Liver (tissue), 9 donors: ENCODE results near the gene RRP8. TPM values are rescaled to one million over a fixed set of nuclear protein-coding genes. Genes with fewer than 3 reads are reported as not detected.

Source experiments
- DNase-seq: peaks from one replicate; pipeline ENCODE4 v3.0.0-alpha.2; 2017; ENCODE audit warnings: low spot score
- H3K27ac ChIP-seq, 2 donors: one replicate each; pipeline ENCODE4 v1.7.0; 2013; ENCODE audit warnings: inconsistent platforms in 2 of 2, low read length in 2 of 2, control low read depth in 1 of 2, low read depth in 1 of 2, mild to moderate bottlenecking in 1 of 2
- H3K27me3 ChIP-seq, 4 donors: one replicate each; pipeline versions ENCODE4 v1.6.1 to v1.7.0; 2013; ENCODE audit warnings: low read length in 3 of 4, inconsistent platforms in 1 of 4, mild to moderate bottlenecking in 1 of 4, moderate library complexity in 1 of 4; ENCODE audit not compliant: control insufficient read depth in 4 of 4, insufficient read depth in 4 of 4
- H3K36me3 ChIP-seq, 4 donors: one replicate each; pipeline versions ENCODE4 v1.6.1 to v1.7.0; 2013; ENCODE audit warnings: low read length in 3 of 4, mild to moderate bottlenecking in 3 of 4, low read depth in 1 of 4, moderate library complexity in 1 of 4; ENCODE audit not compliant: control insufficient read depth in 4 of 4, insufficient read depth in 3 of 4
- H3K4me1 ChIP-seq, 4 donors: one replicate each; pipeline versions ENCODE4 v1.6.1 to v1.7.0; 2013; ENCODE audit warnings: low read length in 3 of 4, mild to moderate bottlenecking in 3 of 4, moderate library complexity in 1 of 4; ENCODE audit not compliant: control insufficient read depth in 4 of 4, insufficient read depth in 4 of 4
- H3K4me3 ChIP-seq, 3 donors: one replicate each; pipeline versions ENCODE4 v1.6.1 to v1.7.0; 2013; ENCODE audit warnings: low read length in 3 of 3, control low read depth in 1 of 3, low read depth in 1 of 3, mild to moderate bottlenecking in 1 of 3
- H3K9ac ChIP-seq, 2 donors: one replicate each; pipeline ENCODE4 v1.7.0; 2013; ENCODE audit warnings: low read length in 2 of 2, mild to moderate bottlenecking in 2 of 2, moderate library complexity in 2 of 2, control low read depth in 1 of 2, low read depth in 1 of 2
- H3K9me3 ChIP-seq, 4 donors: one replicate each; pipeline versions ENCODE4 v1.6.1 to v1.7.0; 2013; ENCODE audit warnings: low read length in 3 of 4; ENCODE audit not compliant: control insufficient read depth in 4 of 4
- EGR1 ChIP-seq, 2 donors: IDR thresholded peaks; 2 replicates each; pipeline ENCODE4 v1.6.1; 2016 to 2018; ENCODE audit warnings: antibody characterized with exemption in 2 of 2, low read depth in 2 of 2
- FOXA2 ChIP-seq: IDR thresholded peaks from 2 replicates; pipeline ENCODE4 v1.6.1; 2016; ENCODE audit warnings: antibody characterized with exemption
- HNF4A ChIP-seq, 2 donors: conservative IDR thresholded peaks; 2 replicates each; pipeline ENCODE4 v1.6.1; 2016; ENCODE audit warnings: antibody characterized with exemption in 2 of 2, mild to moderate bottlenecking in 2 of 2
- HNF4G ChIP-seq: IDR thresholded peaks from 2 replicates; pipeline ENCODE4 v1.6.1; 2016; ENCODE audit warnings: antibody characterized with exemption
- JUND ChIP-seq, 2 donors: IDR thresholded peaks; 2 replicates each; pipeline ENCODE4 v1.6.1; 2016; ENCODE audit warnings: antibody characterized with exemption in 2 of 2
- MAX ChIP-seq: IDR thresholded peaks from 2 replicates; pipeline ENCODE4 v1.6.1; 2016; ENCODE audit warnings: antibody characterized with exemption
- NR2F2 ChIP-seq: IDR thresholded peaks from 2 replicates; pipeline ENCODE4 v1.6.1; 2016; ENCODE audit warnings: antibody characterized with exemption
- RAD21 ChIP-seq, 2 donors: IDR thresholded peaks; 2 replicates each; pipeline ENCODE4 v1.6.1; 2016; ENCODE audit warnings: antibody characterized with exemption in 2 of 2, mild to moderate bottlenecking in 2 of 2
- RXRA ChIP-seq, 2 donors: IDR thresholded peaks; 2 replicates each; pipeline ENCODE4 v1.6.1; 2017 to 2018; ENCODE audit warnings: antibody characterized with exemption in 2 of 2, mild to moderate bottlenecking in 1 of 2
- SP1 ChIP-seq: IDR thresholded peaks from 2 replicates; pipeline ENCODE4 v1.6.1; 2018; ENCODE audit warnings: antibody characterized with exemption, mild to moderate bottlenecking
- ZBTB33 ChIP-seq: IDR thresholded peaks from 2 replicates; pipeline ENCODE4 v1.6.1; 2016; ENCODE audit warnings: antibody characterized with exemption
- WGBS: extraction: QIAGEN DNeasy Blood & Tissue Kit; methylation state at CpG from one replicate; pipeline ENCODE4 v1.1.7; 2013; 5-methylcytosine and 5-hydroxymethylcytosine counted together
- polyA plus RNA-seq, 2 donors: library from polyadenylated mRNA; stranded (reverse) in 1 of 2; unstranded in 1 of 2; fragments of 200-250 nt in 1 of 2; fragments of >200 nt in 1 of 2; fragmentation: Nextera tagmentation in 1 of 2; extraction: Ambion mirVana in 1 of 2; gene quantifications; one replicate each; pipeline versions ENCODE4 v1.2.1 to v1.2.3, GENCODE V29; 2013 to 2015
- total RNA-seq, 2 donors: library from RNA; depleted of rRNA; stranded (reverse); fragments of >200 nt; gene quantifications; one replicate each; pipeline ENCODE4 v1.2.3, GENCODE V29; 2014
- TF ChIP-seq, protein P1 (sequence below): IDR thresholded peaks from 2 replicates; pipeline ENCODE4 v1.6.1; 2016; ENCODE audit warnings: antibody characterized with exemption, mild to moderate bottlenecking
- TF ChIP-seq, protein P2 (sequence below): fragments of 150-350 bp; IDR thresholded peaks from 2 replicates; pipeline ENCODE4 v1.5.1; 2017; ENCODE audit warnings: improper control_type of control experiment, low read depth, low read length; ENCODE audit not compliant: missing input control
- TF ChIP-seq, protein P3 (sequence below): IDR thresholded peaks from 2 replicates; pipeline ENCODE4 v1.6.1; 2016; ENCODE audit warnings: antibody characterized with exemption
- donor health status: healthy.
- donor health status: healthy.
- donor health status: healthy.
- donor health status: healthy.
- donor health status: healthy.

RRP8 gene
- total and polyA plus RNA-seq, 4 donors: 10.3 to 12.6 (median 11.2) TPM

GRCh38 chr11:6625156-6625831 is 21.9 kb upstream of the RRP8 start:
- H3K4me1 ChIP-seq: peaks cover 0 to 4% (median 1%) of the 10 kb centered on the region in 4 donors
- no peaks in the 10 kb centered on the region for H3K27me3 ChIP-seq
- DNase-seq: no peak
- WGBS: 85% methylated on average over 12 of the region's 12 CpGs
- no peaks in the 10 kb centered on the region for H3K36me3 ChIP-seq
- no peak overlapping the region for H3K9ac ChIP-seq
- no peaks in the 10 kb centered on the region for H3K9me3 ChIP-seq
- H3K4me3 ChIP-seq: no peak overlapping the region
- no peak overlapping the region for H3K27ac ChIP-seq
- no peak for TF ChIP-seq SP1
- TF ChIP-seq MAX: no peak
- no peak for TF ChIP-seq EGR1 (IDR thresholded peaks at IDR 0.05; ENCODE audit: low read depth in 2 of 2)
- TF ChIP-seq JUND (IDR thresholded peaks at IDR 0.05): no peak
- TF ChIP-seq, protein P1, sequence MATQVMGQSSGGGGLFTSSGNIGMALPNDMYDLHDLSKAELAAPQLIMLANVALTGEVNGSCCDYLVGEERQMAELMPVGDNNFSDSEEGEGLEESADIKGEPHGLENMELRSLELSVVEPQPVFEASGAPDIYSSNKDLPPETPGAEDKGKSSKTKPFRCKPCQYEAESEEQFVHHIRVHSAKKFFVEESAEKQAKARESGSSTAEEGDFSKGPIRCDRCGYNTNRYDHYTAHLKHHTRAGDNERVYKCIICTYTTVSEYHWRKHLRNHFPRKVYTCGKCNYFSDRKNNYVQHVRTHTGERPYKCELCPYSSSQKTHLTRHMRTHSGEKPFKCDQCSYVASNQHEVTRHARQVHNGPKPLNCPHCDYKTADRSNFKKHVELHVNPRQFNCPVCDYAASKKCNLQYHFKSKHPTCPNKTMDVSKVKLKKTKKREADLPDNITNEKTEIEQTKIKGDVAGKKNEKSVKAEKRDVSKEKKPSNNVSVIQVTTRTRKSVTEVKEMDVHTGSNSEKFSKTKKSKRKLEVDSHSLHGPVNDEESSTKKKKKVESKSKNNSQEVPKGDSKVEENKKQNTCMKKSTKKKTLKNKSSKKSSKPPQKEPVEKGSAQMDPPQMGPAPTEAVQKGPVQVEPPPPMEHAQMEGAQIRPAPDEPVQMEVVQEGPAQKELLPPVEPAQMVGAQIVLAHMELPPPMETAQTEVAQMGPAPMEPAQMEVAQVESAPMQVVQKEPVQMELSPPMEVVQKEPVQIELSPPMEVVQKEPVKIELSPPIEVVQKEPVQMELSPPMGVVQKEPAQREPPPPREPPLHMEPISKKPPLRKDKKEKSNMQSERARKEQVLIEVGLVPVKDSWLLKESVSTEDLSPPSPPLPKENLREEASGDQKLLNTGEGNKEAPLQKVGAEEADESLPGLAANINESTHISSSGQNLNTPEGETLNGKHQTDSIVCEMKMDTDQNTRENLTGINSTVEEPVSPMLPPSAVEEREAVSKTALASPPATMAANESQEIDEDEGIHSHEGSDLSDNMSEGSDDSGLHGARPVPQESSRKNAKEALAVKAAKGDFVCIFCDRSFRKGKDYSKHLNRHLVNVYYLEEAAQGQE: no peak
- TF ChIP-seq HNF4G: no peak
- no peak for TF ChIP-seq RAD21 (IDR thresholded peaks at IDR 0.05)
- no peak for TF ChIP-seq RXRA (IDR thresholded peaks at IDR 0.05)
- TF ChIP-seq, protein P2, sequence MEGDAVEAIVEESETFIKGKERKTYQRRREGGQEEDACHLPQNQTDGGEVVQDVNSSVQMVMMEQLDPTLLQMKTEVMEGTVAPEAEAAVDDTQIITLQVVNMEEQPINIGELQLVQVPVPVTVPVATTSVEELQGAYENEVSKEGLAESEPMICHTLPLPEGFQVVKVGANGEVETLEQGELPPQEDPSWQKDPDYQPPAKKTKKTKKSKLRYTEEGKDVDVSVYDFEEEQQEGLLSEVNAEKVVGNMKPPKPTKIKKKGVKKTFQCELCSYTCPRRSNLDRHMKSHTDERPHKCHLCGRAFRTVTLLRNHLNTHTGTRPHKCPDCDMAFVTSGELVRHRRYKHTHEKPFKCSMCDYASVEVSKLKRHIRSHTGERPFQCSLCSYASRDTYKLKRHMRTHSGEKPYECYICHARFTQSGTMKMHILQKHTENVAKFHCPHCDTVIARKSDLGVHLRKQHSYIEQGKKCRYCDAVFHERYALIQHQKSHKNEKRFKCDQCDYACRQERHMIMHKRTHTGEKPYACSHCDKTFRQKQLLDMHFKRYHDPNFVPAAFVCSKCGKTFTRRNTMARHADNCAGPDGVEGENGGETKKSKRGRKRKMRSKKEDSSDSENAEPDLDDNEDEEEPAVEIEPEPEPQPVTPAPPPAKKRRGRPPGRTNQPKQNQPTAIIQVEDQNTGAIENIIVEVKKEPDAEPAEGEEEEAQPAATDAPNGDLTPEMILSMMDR: no peak
- TF ChIP-seq NR2F2: no peak
- TF ChIP-seq, protein P3, sequence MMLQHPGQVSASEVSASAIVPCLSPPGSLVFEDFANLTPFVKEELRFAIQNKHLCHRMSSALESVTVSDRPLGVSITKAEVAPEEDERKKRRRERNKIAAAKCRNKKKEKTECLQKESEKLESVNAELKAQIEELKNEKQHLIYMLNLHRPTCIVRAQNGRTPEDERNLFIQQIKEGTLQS: no peak
- no peak for TF ChIP-seq ZBTB33
- TF ChIP-seq FOXA2: no peak
- TF ChIP-seq HNF4A (conservative IDR thresholded peaks at IDR 0.05): no peak
